NCI-H510A treated with DMSO at 0.1 percent for 48 hours (cell line): ENCODE data around the gene KCNK13.

Experiments
- DNase-seq: peaks from one replicate; lab custom pipeline; 2025; lab: John Stamatoyannopoulos, UW

The KCNK13 gene

GRCh38 chr14:90132821-90133570, 71.2 kb downstream of the KCNK13 start:
- no peak for DNase-seq

GRCh38 chr14:90136904-90137303, 75.1 kb downstream of the KCNK13 start:
- no peak for DNase-seq

GRCh38 chr14:90137807-90138206, 76.0 kb downstream of the KCNK13 start:
- no peak for DNase-seq

- no peak for DNase-seq
Measured at GRCh38 chr14:90139199-90139598, 77.4 kb downstream of the KCNK13 start.

- DNase-seq = no peak
Measured at GRCh38 chr14:90140298-90140955, 78.6 kb downstream of the KCNK13 start.

- no peak for DNase-seq
Measured at GRCh38 chr14:90140956-90141316, 79.1 kb downstream of the KCNK13 start.

GRCh38 chr14:90153429-90153828, 91.6 kb downstream of the KCNK13 start:
- no peak for DNase-seq

GRCh38 chr14:90154110-90154509, 92.3 kb downstream of the KCNK13 start:
- DNase-seq = no peak

GRCh38 chr14:90159146-90159545, 97.4 kb downstream of the KCNK13 start:
- DNase-seq = no peak

- DNase-seq = no peak
Measured at GRCh38 chr14:90159688-90160087, 97.9 kb downstream of the KCNK13 start.

- DNase-seq = no peak
Measured at GRCh38 chr14:90161129-90161528, 99.3 kb downstream of the KCNK13 start.

- no peak for DNase-seq
Measured at GRCh38 chr14:90168425-90169105, 106.8 kb downstream of the KCNK13 start.

GRCh38 chr14:90175631-90176030, 113.8 kb downstream of the KCNK13 start:
- no peak for DNase-seq

- DNase-seq = no peak
Measured at GRCh38 chr14:90177539-90178189, 115.9 kb downstream of the KCNK13 start.

- DNase-seq = no peak
Measured at GRCh38 chr14:90179357-90179756, 117.6 kb downstream of the KCNK13 start.

- DNase-seq = no peak
Measured at GRCh38 chr14:90179809-90180779, 118.3 kb downstream of the KCNK13 start.

- DNase-seq = no peak
Measured at GRCh38 chr14:90184094-90184493, 122.3 kb downstream of the KCNK13 start.

GRCh38 chr14:90184571-90185266, 122.9 kb downstream of the KCNK13 start:
- no peak for DNase-seq

GRCh38 chr14:90188588-90188987, 126.8 kb downstream of the KCNK13 start:
- DNase-seq = no peak

GRCh38 chr14:90191154-90191553, 129.4 kb downstream of the KCNK13 start:
- no peak for DNase-seq

- DNase-seq = no peak
Measured at GRCh38 chr14:90191585-90191984, 129.8 kb downstream of the KCNK13 start.
